K562 (cell line): Measurements from ENCODE around the gene YPEL4. TPM values are rescaled to one million over a fixed set of nuclear protein-coding genes. Genes with fewer than 3 reads are reported as not detected.

Source experiments
- ELF4 ChIP-seq: fragments of 450-650 bp; formaldehyde crosslinking; IDR thresholded peaks from 2 replicates; pipeline ENCODE4 v1.4.0; 2022; ENCODE audit warnings: missing genetic modification characterization
- HCFC1 ChIP-seq: IDR thresholded peaks from 2 replicates; pipeline ENCODE4 v1.6.1; 2012; ENCODE audit warnings: low read depth, low read length, improper control_type of control experiment
- MCM2 ChIP-seq: fragments of 450-650 bp; IDR thresholded peaks from 2 replicates; pipeline ENCODE4 v1.6.1; 2017; ENCODE audit warnings: low read depth, mild to moderate bottlenecking
- MGA ChIP-seq: fragments of 450-650 bp; IDR thresholded peaks from 2 replicates; pipeline ENCODE4 v1.6.1; 2016; ENCODE audit warnings: mild to moderate bottlenecking, moderate library complexity
- ZNF124 ChIP-seq: sonication (generic); formaldehyde crosslinking; IDR thresholded peaks from 2 replicates; pipeline ENCODE4 v1.8.1; 2022; ENCODE audit warnings: missing genetic modification reagents
- ZNF143 ChIP-seq: sonication (generic); formaldehyde crosslinking; IDR thresholded peaks from 2 replicates; pipeline ENCODE4 v1.9.0; 2022; ENCODE audit warnings: mild to moderate bottlenecking, missing genetic modification reagents
- ZNF511 ChIP-seq: sonication (generic); formaldehyde crosslinking; IDR thresholded peaks from 2 replicates; pipeline ENCODE4 v1.8.0; 2022; ENCODE audit warnings: mild to moderate bottlenecking, missing genetic modification reagents
- ZNF76 ChIP-seq: fragments of 250-450 bp; sonication (Bioruptor Pico); IDR thresholded peaks from 2 replicates; pipeline ENCODE4 v1.4.0; 2020; ENCODE audit warnings: mild to moderate bottlenecking, moderate library complexity, borderline replicate concordance
- polyA plus RNA-seq, 8 experiments: library from polyadenylated mRNA; depleted of rRNA in 4 of 8; stranded (reverse) in 5 of 8; unstranded in 3 of 8; fragments of >200 nt; fragmentation: Nextera tagmentation in 2 of 8; fragmentation: Illumina TruSeq in 1 of 8; extraction: Ambion mirVana in 2 of 8; extraction: Trizol in 1 of 8; gene quantifications; 2 replicates each; pipeline versions ENCODE4 v1.2.1 to v1.2.3, GENCODE V29; 2011 to 2014; ENCODE audit warnings: inconsistent platforms in 1 of 8, missing spikeins in 1 of 8
- total RNA-seq, 7 experiments: library from RNA; depleted of rRNA in 6 of 7; stranded (reverse); fragments of >200 nt in 6 of 7; fragmentation: Illumina TruSeq in 2 of 7; extraction: Trizol in 2 of 7; gene quantifications; 2 replicates each; pipeline versions ENCODE4 v1.2.1 to v1.2.3, GENCODE V29; 2011 to 2021; ENCODE audit warnings: low replicate concordance in 1 of 7
- TF ChIP-seq, protein P1 (sequence below): sonication (generic); formaldehyde crosslinking; IDR thresholded peaks from 2 replicates; pipeline ENCODE4 v1.8.1; 2023; ENCODE audit warnings: mild to moderate bottlenecking, missing genetic modification reagents
- TF ChIP-seq, protein P2 (sequence below), 2 experiments: fragments of 200-800 bp in 1 of 2; sonication (Bioruptor generic) in 1 of 2; sonication (generic) in 1 of 2; formaldehyde crosslinking in 1 of 2; IDR thresholded peaks in 1 of 2; conservative IDR thresholded peaks in 1 of 2; 2 replicates each; pipeline versions ENCODE4 v1.5.0 to v1.6.1; 2016 to 2020; ENCODE audit warnings: missing compliant biosample characterization in 1 of 2, missing genetic modification characterization in 1 of 2, missing genetic modification reagents in 1 of 2

The YPEL4 gene
- total and polyA plus RNA-seq, 9 of the 15 experiments (the other 6 are each of a cell fraction or from before 2014, with no cell fraction given) = 0.07 to 1.4 (median 0.40) TPM; not detected in 2

DNA sequence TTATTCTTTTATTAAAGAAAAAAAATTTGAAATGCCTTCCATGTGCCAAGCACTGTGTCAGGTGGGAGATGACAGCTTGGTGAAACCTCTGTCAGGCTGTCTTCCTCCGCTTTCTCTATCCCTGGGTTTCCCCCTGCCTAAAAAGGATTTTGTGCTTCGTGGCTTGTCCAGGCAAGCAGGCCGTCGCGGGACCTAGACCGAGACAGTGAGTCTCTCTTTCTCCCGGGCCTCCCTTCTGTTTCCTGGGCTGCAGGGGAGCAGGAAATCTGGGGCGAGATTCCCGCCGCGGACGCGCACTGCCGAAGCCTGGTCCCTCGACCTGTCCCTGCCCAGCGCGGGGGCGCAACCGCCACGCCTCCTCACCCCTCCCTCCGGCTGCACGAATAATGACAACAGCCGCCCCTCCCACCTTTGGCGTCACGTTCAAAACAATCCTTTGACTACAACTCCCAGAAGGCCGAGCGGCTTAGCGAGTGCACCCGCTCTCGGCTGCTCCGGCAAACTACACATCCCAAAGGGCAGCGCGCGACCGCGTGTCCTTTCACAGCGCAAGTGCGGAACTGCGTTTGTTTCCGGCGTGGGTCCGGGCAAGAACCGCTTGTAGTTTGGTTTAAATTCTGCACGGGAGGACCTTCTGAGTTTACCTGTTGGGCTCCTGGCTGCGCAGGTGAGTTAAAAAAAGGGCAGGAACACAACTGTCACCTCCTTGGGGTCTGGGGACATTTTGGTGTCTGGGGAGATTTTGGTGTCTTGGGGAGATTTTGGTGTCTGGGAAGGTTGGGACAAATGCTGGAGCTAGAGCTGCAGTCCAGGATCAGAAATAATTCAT, 7.7 kb upstream of the YPEL4 start, which contains the start of gene CLP1 (continued):
- TF ChIP-seq MGA (peak; percentile 80), ZNF143 (CRISPR knock-in tag) (peak; percentile 98), MCM2 (no peak), ZNF511 (CRISPR knock-in tag) (peak; percentile 40; the same call in 1 of the 2 replicates), ELF4 (CRISPR knock-in tag) (no peak), ZNF124 (CRISPR knock-in tag) (no peak), HCFC1 (peak; percentile 99), ZNF76 (CRISPR knock-in tag) (no peak)
- TF ChIP-seq, protein P1, sequence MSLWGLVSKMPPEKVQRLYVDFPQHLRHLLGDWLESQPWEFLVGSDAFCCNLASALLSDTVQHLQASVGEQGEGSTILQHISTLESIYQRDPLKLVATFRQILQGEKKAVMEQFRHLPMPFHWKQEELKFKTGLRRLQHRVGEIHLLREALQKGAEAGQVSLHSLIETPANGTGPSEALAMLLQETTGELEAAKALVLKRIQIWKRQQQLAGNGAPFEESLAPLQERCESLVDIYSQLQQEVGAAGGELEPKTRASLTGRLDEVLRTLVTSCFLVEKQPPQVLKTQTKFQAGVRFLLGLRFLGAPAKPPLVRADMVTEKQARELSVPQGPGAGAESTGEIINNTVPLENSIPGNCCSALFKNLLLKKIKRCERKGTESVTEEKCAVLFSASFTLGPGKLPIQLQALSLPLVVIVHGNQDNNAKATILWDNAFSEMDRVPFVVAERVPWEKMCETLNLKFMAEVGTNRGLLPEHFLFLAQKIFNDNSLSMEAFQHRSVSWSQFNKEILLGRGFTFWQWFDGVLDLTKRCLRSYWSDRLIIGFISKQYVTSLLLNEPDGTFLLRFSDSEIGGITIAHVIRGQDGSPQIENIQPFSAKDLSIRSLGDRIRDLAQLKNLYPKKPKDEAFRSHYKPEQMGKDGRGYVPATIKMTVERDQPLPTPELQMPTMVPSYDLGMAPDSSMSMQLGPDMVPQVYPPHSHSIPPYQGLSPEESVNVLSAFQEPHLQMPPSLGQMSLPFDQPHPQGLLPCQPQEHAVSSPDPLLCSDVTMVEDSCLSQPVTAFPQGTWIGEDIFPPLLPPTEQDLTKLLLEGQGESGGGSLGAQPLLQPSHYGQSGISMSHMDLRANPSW (CRISPR knock-in tag) = no peak
- TF ChIP-seq, protein P2, sequence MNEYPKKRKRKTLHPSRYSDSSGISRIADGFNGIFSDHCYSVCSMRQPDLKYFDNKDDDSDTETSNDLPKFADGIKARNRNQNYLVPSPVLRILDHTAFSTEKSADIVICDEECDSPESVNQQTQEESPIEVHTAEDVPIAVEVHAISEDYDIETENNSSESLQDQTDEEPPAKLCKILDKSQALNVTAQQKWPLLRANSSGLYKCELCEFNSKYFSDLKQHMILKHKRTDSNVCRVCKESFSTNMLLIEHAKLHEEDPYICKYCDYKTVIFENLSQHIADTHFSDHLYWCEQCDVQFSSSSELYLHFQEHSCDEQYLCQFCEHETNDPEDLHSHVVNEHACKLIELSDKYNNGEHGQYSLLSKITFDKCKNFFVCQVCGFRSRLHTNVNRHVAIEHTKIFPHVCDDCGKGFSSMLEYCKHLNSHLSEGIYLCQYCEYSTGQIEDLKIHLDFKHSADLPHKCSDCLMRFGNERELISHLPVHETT (CRISPR knock-in tag; conservative IDR thresholded peaks at IDR 0.05 in 1 of 2, IDR thresholded peaks at IDR 0.05 in 1 of 2) = peak in 1 of 2 experiments; percentile 76; a peak in 1 of 4 replicates
